GM23248 (cell line): ENCODE results near the gene BCAR3.

Source experiments
- EZH2 ChIP-seq: fragments of 200-600 bp; sonication (generic); IDR thresholded peaks from 2 replicates; pipeline ENCODE4 v1.6.1; 2018; ENCODE audit warnings: antibody characterized with exemption, mild to moderate bottlenecking; ENCODE audit not compliant: insufficient read depth, poor library complexity, severe bottlenecking
- EZH2phosphoT487 ChIP-seq: fragments of 200-600 bp; sonication (generic); IDR thresholded peaks from 2 replicates; pipeline ENCODE4 v1.6.1; 2018; ENCODE audit warnings: antibody characterized with exemption, moderate library complexity, mild to moderate bottlenecking, low read depth; ENCODE audit not compliant: insufficient read depth

DNA sequence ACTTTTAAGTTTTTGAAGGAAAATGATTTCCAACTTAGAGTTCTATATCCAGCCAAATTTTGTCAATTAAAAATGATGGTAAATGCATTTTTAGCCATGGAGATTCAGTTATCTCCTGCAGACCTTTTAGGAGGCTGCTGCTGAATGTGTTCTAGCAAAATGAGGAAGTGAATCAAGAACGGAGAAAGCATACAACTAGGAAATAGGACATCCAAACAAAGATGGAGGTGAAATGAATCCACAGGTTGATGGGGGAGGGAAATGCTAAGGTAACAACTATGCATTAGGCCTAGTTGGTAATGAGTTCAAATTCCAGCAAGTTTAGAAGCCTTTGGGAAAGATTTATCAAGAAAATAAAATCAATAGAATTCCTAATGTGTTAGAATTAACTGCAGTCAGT is 153.2 kb downstream of the BCAR3 start:
- TF ChIP-seq EZH2 (no peak), EZH2phosphoT487 (no peak)
